ENCODE results near the gene GPRC5C.

GPRC5C gene

GRCh38 chr17:74449306-74449705 lies 17.4 kb downstream of the GPRC5C start:
- no peak for DNase-seq
- Histone ChIP-seq H3K27me3 (ENCODE audit: insufficient read depth, low read depth, severe bottlenecking) (no peaks in the 10 kb centered on the region), H3K36me3 (no peaks in the 10 kb centered on the region), H3K4me3 (ENCODE audit: low read depth, low read length) (no peak overlapping the region), H3K9me3 (ENCODE audit: severe bottlenecking) (no peaks in the 10 kb centered on the region), H3K27ac (no peak overlapping the region)
- TF ChIP-seq CTCF (IDR thresholded peaks at IDR 0.05; ENCODE audit: low read depth, low read length) = no peak

GRCh38 chr17:74449773-74450172 lies 17.9 kb downstream of the GPRC5C start:
- Histone ChIP-seq H3K36me3 (no peaks in the 10 kb centered on the region), H3K4me3 (ENCODE audit: low read depth, low read length) (no peak overlapping the region), H3K27ac (no peak overlapping the region), H3K27me3 (ENCODE audit: insufficient read depth, low read depth, severe bottlenecking) (no peaks in the 10 kb centered on the region), H3K9me3 (ENCODE audit: severe bottlenecking) (no peaks in the 10 kb centered on the region)
- no peak for DNase-seq
- no peak for TF ChIP-seq CTCF (IDR thresholded peaks at IDR 0.05; ENCODE audit: low read depth, low read length)

GRCh38 chr17:74450231-74450630 lies 18.3 kb downstream of the GPRC5C start:
- H3K27ac ChIP-seq = no peak overlapping the region
- no peak for DNase-seq
- H3K27me3 ChIP-seq (ENCODE audit: insufficient read depth, low read depth, severe bottlenecking) = no peaks in the 10 kb centered on the region
- H3K9me3 ChIP-seq (ENCODE audit: severe bottlenecking) = no peaks in the 10 kb centered on the region
- no peak for TF ChIP-seq CTCF (IDR thresholded peaks at IDR 0.05; ENCODE audit: low read depth, low read length)
- no peak overlapping the region for H3K4me3 ChIP-seq (ENCODE audit: low read depth, low read length)
- H3K36me3 ChIP-seq = no peaks in the 10 kb centered on the region

- Histone ChIP-seq H3K36me3 (no peaks in the 10 kb centered on the region), H3K27me3 (ENCODE audit: insufficient read depth, low read depth, severe bottlenecking) (no peaks in the 10 kb centered on the region)
Observed at GRCh38 chr17:74450925-74451403, 19.1 kb downstream of the GPRC5C start.

GRCh38 chr17:74451557-74451956 lies 19.7 kb downstream of the GPRC5C start:
- Histone ChIP-seq H3K4me3 (ENCODE audit: low read depth, low read length) (no peak overlapping the region), H3K27ac (no peak overlapping the region), H3K36me3 (no peaks in the 10 kb centered on the region), H3K27me3 (ENCODE audit: insufficient read depth, low read depth, severe bottlenecking) (no peaks in the 10 kb centered on the region), H3K9me3 (ENCODE audit: severe bottlenecking) (no peaks in the 10 kb centered on the region)
- no peak for DNase-seq
- TF ChIP-seq CTCF (IDR thresholded peaks at IDR 0.05; ENCODE audit: low read depth, low read length) = no peak

More at GRCh38 chr17:74450925-74451403, 19.1 kb downstream of the GPRC5C start:
- Histone ChIP-seq H3K27ac (no peak overlapping the region), H3K4me3 (ENCODE audit: low read depth, low read length) (no peak overlapping the region), H3K9me3 (ENCODE audit: severe bottlenecking) (no peaks in the 10 kb centered on the region)
- TF ChIP-seq CTCF (IDR thresholded peaks at IDR 0.05; ENCODE audit: low read depth, low read length) = no peak
- DNase-seq = no peak

All from WERI-Rb-1 (cell line).